NCI-H2227 treated with DMSO at 0.1 percent for 48 hours (cell line): ENCODE data around the gene TEKT1.

Experiments
- DNase-seq: peaks from one replicate; lab custom pipeline; 2025; lab: John Stamatoyannopoulos, UW

Gene TEKT1

DNA sequence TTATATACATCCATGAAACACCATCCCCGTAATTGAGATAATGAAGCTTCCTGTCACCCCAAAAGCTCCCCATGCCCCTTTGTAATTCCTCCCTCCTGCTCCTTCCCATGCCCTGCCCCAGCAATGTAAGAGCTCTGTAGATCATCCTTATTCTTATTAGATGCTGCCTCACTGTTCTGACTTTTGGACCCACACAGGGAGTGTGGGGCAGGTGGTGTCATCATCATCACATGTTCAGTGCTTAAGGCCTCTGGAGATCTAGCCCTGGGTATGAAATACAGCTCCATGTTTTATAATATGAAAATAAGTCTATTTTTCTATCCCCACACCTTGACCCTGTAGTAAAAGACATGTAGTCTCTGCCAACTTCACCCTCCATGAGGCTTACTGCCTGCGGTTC is 73.8 kb downstream of the TEKT1 start:
- no peak for DNase-seq

DNA sequence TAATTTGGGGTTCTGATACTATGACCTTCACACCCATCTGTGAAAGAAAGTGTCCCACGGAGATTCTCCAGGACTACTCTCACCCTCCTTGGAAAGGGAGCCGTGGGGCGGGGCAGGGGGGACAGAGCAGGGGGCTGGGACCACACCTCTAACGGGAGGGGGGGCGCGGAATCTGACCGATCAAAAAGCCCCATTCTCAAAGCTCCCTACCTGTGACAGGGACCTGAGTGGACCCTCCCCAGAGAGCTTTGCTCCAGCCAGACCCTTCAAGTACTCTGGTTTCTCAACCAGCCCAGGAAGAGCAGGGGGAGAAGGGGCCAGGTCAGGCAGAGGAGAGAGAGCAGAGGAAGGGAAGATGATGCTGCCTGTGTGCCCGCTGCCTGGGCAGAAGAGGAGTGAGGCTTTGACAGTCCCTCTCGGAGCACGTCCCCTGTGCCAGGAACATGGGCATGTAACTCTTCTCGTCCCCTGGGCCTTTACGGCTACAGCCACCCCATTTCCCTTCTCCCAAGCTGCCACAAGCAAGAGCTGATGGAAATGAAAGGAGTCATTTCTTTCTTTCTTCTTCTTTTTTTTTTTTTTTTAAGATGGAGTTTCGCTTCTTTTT is 75.0 kb downstream of the TEKT1 start:
- DNase-seq, result no peak

DNA sequence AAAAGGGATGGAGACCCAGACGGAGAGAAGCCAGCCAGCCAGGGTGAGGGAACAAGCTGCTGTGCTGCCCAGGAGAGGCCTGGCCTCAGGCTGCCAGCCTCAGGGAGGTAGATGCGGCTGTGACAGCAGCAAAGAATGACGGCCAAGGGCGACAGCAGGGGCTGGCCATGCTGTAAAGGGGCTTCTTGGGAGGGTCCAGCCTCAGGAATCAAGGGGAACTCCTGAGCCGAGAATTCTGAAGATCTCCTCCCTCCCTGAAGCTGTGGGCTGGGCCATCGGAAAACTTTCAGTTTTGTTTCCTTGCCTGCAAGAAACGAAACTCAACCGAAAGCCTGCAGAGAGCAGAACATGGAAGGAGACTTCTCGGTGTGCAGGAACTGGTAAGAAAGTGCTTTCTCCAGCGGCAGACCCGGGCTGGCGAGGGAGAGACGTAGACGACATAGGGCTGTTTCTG is 75.8 kb downstream of the TEKT1 start, which contains the start of gene XAF1:
Gene XAF1, plus strand, starts transcription at position 316 of the 454 bp plus-strand sequence. Its CDS starts 33 bp downstream, at position 349.
- DNase-seq, result no peak

DNA sequence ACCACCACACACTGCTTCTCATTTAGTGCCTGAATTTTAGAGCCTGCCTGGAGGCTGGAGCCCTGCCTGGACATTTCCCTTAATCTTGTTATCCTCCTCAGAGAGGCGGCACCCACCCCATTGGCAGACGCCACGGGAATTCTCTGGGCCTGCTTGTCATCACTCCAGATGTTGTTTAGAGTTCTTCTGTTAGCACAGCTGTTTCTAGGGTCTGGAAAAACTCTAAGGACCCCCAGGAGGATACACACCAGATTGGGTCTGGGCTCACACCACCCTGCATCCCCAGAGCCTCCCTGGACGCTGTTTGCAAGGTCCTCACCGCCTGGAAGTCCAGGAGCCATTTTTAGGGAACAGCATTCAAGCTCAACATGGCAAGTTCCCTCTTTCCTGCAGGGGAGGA is 76.2 kb downstream of the TEKT1 start:
- no peak for DNase-seq

DNA sequence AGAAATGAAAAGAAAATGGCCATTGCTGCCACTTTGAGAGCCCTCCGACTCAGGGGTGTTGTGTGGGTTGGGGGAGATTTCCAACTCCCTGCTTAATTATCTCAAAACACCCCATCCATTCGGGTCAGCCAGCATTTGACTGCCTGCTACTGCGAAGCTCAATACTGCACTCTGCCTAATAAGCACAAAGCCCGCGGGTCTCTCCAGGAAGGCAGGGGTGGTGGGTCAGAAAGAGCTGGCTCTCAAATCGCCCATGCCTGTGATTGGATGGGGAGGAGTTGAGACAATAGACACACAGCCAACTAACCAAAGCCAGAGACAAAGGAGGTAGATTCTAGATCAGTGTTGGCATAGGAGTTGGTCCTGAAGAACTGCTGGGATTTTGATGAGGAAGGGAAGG is 78.0 kb downstream of the TEKT1 start:
- DNase-seq, result no peak

DNA sequence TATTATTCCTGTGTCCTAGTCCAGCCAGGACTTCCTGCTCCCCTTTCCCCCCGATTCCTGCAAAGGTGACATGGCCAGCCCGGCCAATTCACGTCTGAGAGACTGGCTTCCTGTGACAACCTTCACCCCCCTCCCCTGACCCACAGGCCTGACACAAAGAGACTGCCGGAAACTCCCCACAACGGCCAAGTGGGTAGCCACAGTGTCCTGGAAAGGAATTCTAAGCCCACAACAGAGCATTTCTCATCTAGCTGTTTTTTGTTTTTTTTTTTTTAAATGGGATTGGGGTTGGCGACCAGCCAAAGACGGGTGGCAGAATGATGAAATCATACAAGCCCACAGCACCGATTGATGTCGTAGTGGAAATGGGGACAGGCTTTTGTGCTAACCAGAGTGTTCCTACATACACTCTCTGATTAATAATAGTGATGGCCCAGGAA is 78.5 kb downstream of the TEKT1 start:
- no peak for DNase-seq

DNA sequence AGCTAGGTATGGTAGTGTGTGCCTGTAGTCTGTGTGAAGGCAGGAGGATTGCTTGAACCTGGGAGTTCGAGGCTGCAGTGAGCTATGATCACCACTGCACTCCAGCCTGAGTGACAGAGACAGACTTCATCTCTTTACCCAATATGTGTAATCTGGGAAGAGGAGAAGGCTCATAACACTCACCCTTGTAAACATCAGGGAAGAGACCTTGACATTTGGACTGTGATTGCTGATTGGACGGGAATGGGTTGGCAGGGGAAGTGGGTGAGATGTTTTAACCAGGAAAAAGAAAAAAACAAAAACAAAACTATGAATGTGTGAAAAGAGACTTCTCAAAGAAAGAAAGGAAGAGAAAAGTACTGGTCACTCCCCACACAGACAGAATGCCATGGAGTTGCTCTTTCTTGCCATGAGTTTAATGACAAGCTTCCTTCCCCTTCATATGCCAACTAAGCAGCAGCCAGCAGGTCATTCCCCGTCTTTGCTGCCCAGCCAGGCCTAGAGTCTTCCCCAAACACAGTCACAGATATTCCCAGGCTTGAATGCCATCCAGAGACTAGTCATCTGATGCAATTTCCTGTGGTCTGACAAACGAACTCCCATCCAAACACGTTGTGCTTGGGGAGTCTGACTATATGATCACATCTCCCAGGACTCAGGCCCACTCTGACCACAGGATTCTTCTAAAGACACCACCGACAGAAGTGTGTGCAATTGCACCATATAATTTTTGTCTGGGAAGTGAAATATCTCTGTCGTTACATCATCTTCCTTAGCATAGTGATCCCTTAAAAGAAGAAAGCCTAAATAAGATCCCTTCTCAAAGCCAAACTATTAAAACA is 79.2 kb downstream of the TEKT1 start:
- DNase-seq, result no peak

DNA sequence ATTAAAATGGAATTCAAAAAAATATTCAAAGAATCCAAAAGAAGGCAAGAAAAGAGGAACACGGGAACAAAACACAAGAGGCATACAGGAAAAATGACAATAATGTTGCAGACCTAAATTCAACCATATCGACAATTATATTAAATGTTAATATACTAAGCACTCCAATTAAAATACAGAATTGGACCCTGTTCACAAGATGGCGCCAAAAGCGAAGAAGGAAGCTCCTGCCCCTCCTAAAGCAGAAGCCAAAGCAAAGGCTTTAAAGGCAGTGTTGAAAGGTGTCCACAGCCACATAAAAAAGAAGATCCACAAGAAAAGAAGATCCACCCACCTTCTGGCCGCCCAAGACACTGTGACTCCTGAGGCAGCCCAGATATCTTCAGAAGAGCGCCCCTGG is 82.0 kb downstream of the TEKT1 start:
- DNase-seq, result no peak

DNA sequence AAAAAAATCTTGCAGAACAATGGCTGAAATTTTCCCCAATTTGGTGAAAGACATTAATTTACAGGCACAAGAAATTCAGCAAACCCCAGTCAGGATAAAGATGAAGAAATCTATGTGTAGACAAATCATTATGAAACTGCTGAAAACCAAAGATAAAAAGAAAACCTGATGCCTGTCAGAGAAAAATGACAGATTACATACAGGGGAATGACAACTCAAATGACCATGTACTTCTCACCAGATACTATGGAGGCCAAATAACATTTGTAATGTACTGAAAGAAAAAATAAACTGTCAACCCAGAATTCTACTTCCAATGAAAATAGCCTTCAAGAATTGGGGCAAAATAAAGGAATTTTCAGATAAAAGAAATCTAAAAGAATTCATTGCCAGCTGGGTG is 82.9 kb downstream of the TEKT1 start:
- DNase-seq, result no peak
